ENCODE data around the gene NKX2-1. TPM values are rescaled to one million over a fixed set of nuclear protein-coding genes. Genes with fewer than 3 reads are reported as not detected.

The NKX2-1 gene
- total RNA-seq, 1 donor from 2014 or later = not detected

GRCh38 chr14:36521598-36522345, 1.7 kb upstream of the NKX2-1 start:
- peaks cover 39% of the 10 kb centered on the region for H3K27me3 Mint-ChIP-seq (ENCODE audit: unreplicated experiment)
- no peaks in the 10 kb centered on the region for H3K36me3 Mint-ChIP-seq (ENCODE audit: unreplicated experiment)
- H3K4me1 Mint-ChIP-seq (ENCODE audit: low read depth, unreplicated experiment) = peaks cover 4% of the 10 kb centered on the region
- no peak overlapping the region for H3K27ac Mint-ChIP-seq (ENCODE audit: unreplicated experiment)
- TF ChIP-seq CTCF (IDR thresholded peaks at IDR 0.05; ENCODE audit: partially characterized antibody, unreplicated experiment) = no peak
- DNase-seq = peak; percentile 33
- H3K9me3 Mint-ChIP-seq (ENCODE audit: unreplicated experiment) = peaks cover 7% of the 10 kb centered on the region
- H3K4me3 Mint-ChIP-seq (ENCODE audit: unreplicated experiment) = peak overlapping the region; percentile 55

- peaks cover 38% of the 10 kb centered on the region for H3K27me3 Mint-ChIP-seq (ENCODE audit: unreplicated experiment)
- no peaks in the 10 kb centered on the region for H3K36me3 Mint-ChIP-seq (ENCODE audit: unreplicated experiment)
- H3K4me1 Mint-ChIP-seq (ENCODE audit: low read depth, unreplicated experiment) = peaks cover 4% of the 10 kb centered on the region
- peak; percentile 25 for TF ChIP-seq CTCF (IDR thresholded peaks at IDR 0.05; ENCODE audit: partially characterized antibody, unreplicated experiment)
- H3K9me3 Mint-ChIP-seq (ENCODE audit: unreplicated experiment) = peaks cover 16% of the 10 kb centered on the region
- H3K4me3 Mint-ChIP-seq (ENCODE audit: unreplicated experiment) = no peak overlapping the region
- peak; percentile 80 for DNase-seq
- no peak overlapping the region for H3K27ac Mint-ChIP-seq (ENCODE audit: unreplicated experiment)
These were observed 831 bp upstream of the NKX2-1 start for GRCh38 chr14:36520601-36521525.

GRCh38 chr14:36518586-36519430, 1.2 kb downstream of the NKX2-1 start:
- H3K27me3 Mint-ChIP-seq (ENCODE audit: unreplicated experiment) = peaks cover 43% of the 10 kb centered on the region
- no peaks in the 10 kb centered on the region for H3K36me3 Mint-ChIP-seq (ENCODE audit: unreplicated experiment)
- DNase-seq = no peak
- no peak for TF ChIP-seq CTCF (IDR thresholded peaks at IDR 0.05; ENCODE audit: partially characterized antibody, unreplicated experiment)
- peaks cover 3% of the 10 kb centered on the region for H3K4me1 Mint-ChIP-seq (ENCODE audit: low read depth, unreplicated experiment)
- no peak overlapping the region for H3K27ac Mint-ChIP-seq (ENCODE audit: unreplicated experiment)
- H3K4me3 Mint-ChIP-seq (ENCODE audit: unreplicated experiment) = peak overlapping the region; percentile 72
- peaks cover 22% of the 10 kb centered on the region for H3K9me3 Mint-ChIP-seq (ENCODE audit: unreplicated experiment)

GRCh38 chr14:36518031-36518585, 1.9 kb downstream of the NKX2-1 start:
- no peak overlapping the region for H3K4me3 Mint-ChIP-seq (ENCODE audit: unreplicated experiment)
- H3K9me3 Mint-ChIP-seq (ENCODE audit: unreplicated experiment) = peaks cover 19% of the 10 kb centered on the region
- no peak for DNase-seq
- no peak overlapping the region for H3K27ac Mint-ChIP-seq (ENCODE audit: unreplicated experiment)
- H3K27me3 Mint-ChIP-seq (ENCODE audit: unreplicated experiment) = peaks cover 41% of the 10 kb centered on the region
- H3K36me3 Mint-ChIP-seq (ENCODE audit: unreplicated experiment) = no peaks in the 10 kb centered on the region
- H3K4me1 Mint-ChIP-seq (ENCODE audit: low read depth, unreplicated experiment) = peaks cover 5% of the 10 kb centered on the region
- no peak for TF ChIP-seq CTCF (IDR thresholded peaks at IDR 0.05; ENCODE audit: partially characterized antibody, unreplicated experiment)

All from glutamatergic neuron (in vitro differentiated cells).